ENCODE results near the gene HSPA9. TPM values are rescaled to one million over a fixed set of nuclear protein-coding genes. Genes with fewer than 3 reads are reported as not detected.

HSPA9 gene
- total and polyA plus RNA-seq, 4 donors = 77.8 to 194 (median 147) TPM

- DNase-seq (peak in 2 of 3 donors; percentile 51 to 56), ATAC-seq (ENCODE audit: insufficient read depth, low FRiP score) (no peak)
- Histone ChIP-seq H3K4me1 (ENCODE audit: control insufficient read depth in 5 of 5, insufficient read depth in 5 of 5, low read length in 5 of 5) (peaks cover 0 to 2% (median 0%) of the 10 kb centered on the region in 5 donors), H3K4me3 (no peak overlapping the region), H3K27ac (ENCODE audit: low read depth in 1 of 2, low read length in 1 of 2) (peak overlapping the region in 1 of 2 donors; percentile 26), H3K27me3 (ENCODE audit: control insufficient read depth in 3 of 3, insufficient read depth in 3 of 3, low read length in 2 of 3) (no peaks in the 10 kb centered on the region), H3K9me3 (ENCODE audit: control insufficient read depth in 4 of 4, insufficient read depth in 3 of 4, low read length in 3 of 4) (no peaks in the 10 kb centered on the region), H3K36me3 (ENCODE audit: control insufficient read depth in 4 of 4, insufficient read depth in 4 of 4, low read length in 4 of 4) (peaks cover 16 to 31% (median 19%) of the 10 kb centered on the region in 4 donors), H3K9ac (ENCODE audit: insufficient read depth in 1 of 2, low read length in 2 of 2) (no peak overlapping the region)
- no peak for TF ChIP-seq CTCF (IDR thresholded peaks at IDR 0.05; ENCODE audit: control extremely low read depth, extremely low read depth)
- 81 to 89% methylated on average over 10 of the region's 10 CpGs for WGBS, 2 donors
Measured at GRCh38 chr5:138506370-138507306, 68.6 kb downstream of the HSPA9 start.

- ATAC-seq (ENCODE audit: insufficient read depth, low FRiP score) (no peak), DNase-seq (peak in 1 of 3 donors; percentile 17)
- peaks cover 9 to 22% (median 14%) of the 10 kb centered on the region in 4 donors for H3K36me3 ChIP-seq (ENCODE audit: control insufficient read depth in 4 of 4, insufficient read depth in 4 of 4, low read length in 4 of 4)
- peaks cover 0 to 2% (median 0%) of the 10 kb centered on the region in 5 donors for H3K4me1 ChIP-seq (ENCODE audit: control insufficient read depth in 5 of 5, insufficient read depth in 5 of 5, low read length in 5 of 5)
- no peak overlapping the region for H3K9ac ChIP-seq (ENCODE audit: insufficient read depth in 1 of 2, low read length in 2 of 2)
- no peaks in the 10 kb centered on the region for H3K9me3 ChIP-seq (ENCODE audit: control insufficient read depth in 4 of 4, insufficient read depth in 3 of 4, low read length in 3 of 4)
- no peak overlapping the region for H3K4me3 ChIP-seq
- H3K27me3 ChIP-seq (ENCODE audit: control insufficient read depth in 3 of 3, insufficient read depth in 3 of 3, low read length in 2 of 3) = no peaks in the 10 kb centered on the region
- WGBS, 2 donors = 45 to 75% methylated on average over 4 of the region's 4 CpGs
- H3K27ac ChIP-seq (ENCODE audit: low read depth in 1 of 2, low read length in 1 of 2) = peak overlapping the region in 1 of 2 donors; percentile 15
- TF ChIP-seq CTCF (IDR thresholded peaks at IDR 0.05; ENCODE audit: control extremely low read depth, extremely low read depth) = no peak
Measured at GRCh38 chr5:138504799-138505198, 70.4 kb downstream of the HSPA9 start.

Small RNAs within 50 kb of the gene (small RNA-seq; reads per million reads assigned to genes)
- gene RF00154 (ENCODE audit: low replicate concordance) (25.3 reads per million, percentile 97 among the genes with 10 or more reads in this experiment), gene RF01210 (ENCODE audit: low replicate concordance) (not detected), gene SNORD63 (ENCODE audit: low replicate concordance) (142 reads per million, percentile 98 among the genes with 10 or more reads in this experiment)

Other genes starting within 250 kb of the HSPA9 start
- 1 to 10 TPM in 1 of 2 donors, under 1 TPM in 1; 0.25 to 3.0 TPM for gene CDC25C, start 243.6 kb downstream of the HSPA9 start, total RNA-seq
- under 1 TPM; 0.26 to 0.55 TPM for gene CDC25C, start 243.6 kb downstream of the HSPA9 start, polyA plus RNA-seq
- 10 to 100 TPM; 22.2 to 28.0 TPM for gene FAM53C, start 237.1 kb downstream of the HSPA9 start, total RNA-seq
- gene FAM53C, start 237.1 kb downstream of the HSPA9 start, polyA plus RNA-seq = 10 to 100 TPM in 1 of 2 donors, 1 to 10 TPM in 1; 8.2 to 19.9 TPM
- gene KDM3B, start 222.7 kb downstream of the HSPA9 start, total RNA-seq = 10 to 100 TPM; 49.6 to 92.7 TPM
- gene KDM3B, start 222.7 kb downstream of the HSPA9 start, polyA plus RNA-seq = 10 to 100 TPM; 17.7 to 25.4 TPM
- gene REEP2, start 136.3 kb downstream of the HSPA9 start, total RNA-seq = 1 to 10 TPM in 1 of 2 donors, under 1 TPM in 1; 0.98 to 1.1 TPM
- gene REEP2, start 136.3 kb downstream of the HSPA9 start, polyA plus RNA-seq = under 1 TPM; 0.29 to 0.85 TPM
- gene EGR1, start 109.9 kb downstream of the HSPA9 start, total RNA-seq = 10 to 100 TPM; 15.8 to 26.3 TPM
- 100 to 1,000 TPM in 1 of 2 donors, 10 to 100 TPM in 1; 35.1 to 126 TPM for gene EGR1, start 109.9 kb downstream of the HSPA9 start, polyA plus RNA-seq
- 10 to 100 TPM; 58.5 to 99.2 TPM for gene ETF1, start 32.2 kb downstream of the HSPA9 start, total RNA-seq
- 10 to 100 TPM; 36.9 to 67.2 TPM for gene ETF1, start 32.2 kb downstream of the HSPA9 start, polyA plus RNA-seq
- gene CTNNA1, start 178.0 kb upstream of the HSPA9 start, total RNA-seq = 100 to 1,000 TPM; 427 to 480 TPM
- 100 to 1,000 TPM; 115 to 177 TPM for gene CTNNA1, start 178.0 kb upstream of the HSPA9 start, polyA plus RNA-seq

All from lung (tissue), 13 donors.